A549 (cell line): Measurements from ENCODE around the gene ABCC3. TPM values are rescaled to one million over a fixed set of nuclear protein-coding genes. Genes with fewer than 3 reads are reported as not detected.

Experiments
- CBX2 ChIP-seq: fragments of 200-600 bp; sonication (generic); IDR thresholded peaks from 2 replicates; pipeline ENCODE4 v1.6.1; 2016; ENCODE audit warnings: low read depth, mild to moderate bottlenecking, borderline replicate concordance
- CBX8 ChIP-seq: fragments of 200-600 bp; sonication (generic); IDR thresholded peaks from 2 replicates; pipeline ENCODE4 v1.6.1; 2016
- CEBPB ChIP-seq, 2 experiments: fragments of >200 bp in 1 of 2; sonication (Bioruptor Twin) in 1 of 2; formaldehyde crosslinking in 1 of 2; IDR thresholded peaks; 2 replicates each; pipeline ENCODE4 v1.6.1; 2012 to 2016
- CHD2 ChIP-seq: fragments of 150-350 bp; IDR thresholded peaks from 2 replicates; pipeline ENCODE4 v1.6.1; 2014; ENCODE audit warnings: low read length; ENCODE audit not compliant: partially characterized antibody
- CHD4 ChIP-seq: fragments of 200-600 bp; sonication (generic); IDR thresholded peaks from 2 replicates; pipeline ENCODE4 v1.6.1; 2016; ENCODE audit warnings: antibody characterized with exemption, mild to moderate bottlenecking, borderline replicate concordance
- EHF ChIP-seq: fragments of 250-450 bp; sonication (Bioruptor Pico); IDR thresholded peaks from 2 replicates; pipeline ENCODE4 v1.5.0; 2020; ENCODE audit warnings: mild to moderate bottlenecking
- EHMT2 ChIP-seq: fragments of 200-600 bp; sonication (generic); IDR thresholded peaks from 2 replicates; pipeline ENCODE4 v1.6.1; 2016; ENCODE audit warnings: antibody characterized with exemption, low read depth, mild to moderate bottlenecking, moderate library complexity
- EP300 ChIP-seq, 2 experiments: fragments of >200 bp; sonication (Bioruptor Twin); formaldehyde crosslinking; IDR thresholded peaks; 2 replicates in 1 of 2; 3 replicates in 1 of 2; pipeline ENCODE4 v1.6.1; 2016 to 2017
- FOSB ChIP-seq: fragments of 250-450 bp; sonication (Bioruptor Pico); IDR thresholded peaks from 2 replicates; pipeline ENCODE4 v1.5.0; 2020; ENCODE audit warnings: mild to moderate bottlenecking, moderate library complexity
- FOSL2 ChIP-seq, 2 experiments: fragments of 450-650 bp in 1 of 2; fragments of >200 bp in 1 of 2; sonication (Bioruptor Twin) in 1 of 2; formaldehyde crosslinking; IDR thresholded peaks; 2 replicates each; pipeline versions ENCODE4 v1.5.0 to v1.6.1; 2016 to 2020; ENCODE audit warnings: mild to moderate bottlenecking in 1 of 2, moderate library complexity in 1 of 2
- FOXS1 ChIP-seq: fragments of 250-450 bp; sonication (Bioruptor Pico); IDR thresholded peaks from 2 replicates; pipeline ENCODE4 v1.5.0; 2020; ENCODE audit warnings: mild to moderate bottlenecking, moderate library complexity
- GATA3 ChIP-seq: IDR thresholded peaks from 2 replicates; pipeline ENCODE4 v1.6.1; 2012; ENCODE audit warnings: borderline replicate concordance
- HEYL ChIP-seq: fragments of 250-450 bp; sonication (Bioruptor Pico); IDR thresholded peaks from 2 replicates; pipeline ENCODE4 v1.8.0; 2021; ENCODE audit warnings: mild to moderate bottlenecking, moderate library complexity
- HMGXB4 ChIP-seq: fragments of 250-450 bp; sonication (Bioruptor Pico); IDR thresholded peaks from 2 replicates; pipeline ENCODE4 v1.5.0; 2021; ENCODE audit warnings: mild to moderate bottlenecking, moderate library complexity, borderline replicate concordance
- HOXB13 ChIP-seq: fragments of 250-450 bp; sonication (Bioruptor Pico); IDR thresholded peaks from 2 replicates; pipeline ENCODE4 v1.5.0; 2020; ENCODE audit warnings: low read depth, mild to moderate bottlenecking, moderate library complexity
- HOXB5 ChIP-seq: fragments of 250-450 bp; sonication (Bioruptor Pico); IDR thresholded peaks from 2 replicates; pipeline ENCODE4 v1.5.0; 2020; ENCODE audit warnings: mild to moderate bottlenecking, moderate library complexity
- JUN ChIP-seq, 2 experiments: fragments of >200 bp; sonication (Bioruptor Twin); formaldehyde crosslinking; IDR thresholded peaks; 2 replicates in 1 of 2; 3 replicates in 1 of 2; pipeline ENCODE4 v1.6.1; 2016 to 2017
- JUNB ChIP-seq: fragments of >200 bp; sonication (Bioruptor Twin); formaldehyde crosslinking; IDR thresholded peaks from 2 replicates; pipeline ENCODE4 v1.6.1; 2016
- KDM1A ChIP-seq: fragments of 200-600 bp; sonication (generic); IDR thresholded peaks from 2 replicates; pipeline ENCODE4 v1.6.1; 2016; ENCODE audit warnings: low read depth, mild to moderate bottlenecking
- MYC ChIP-seq: IDR thresholded peaks from 2 replicates; pipeline ENCODE4 v1.6.1; 2012; ENCODE audit warnings: mild to moderate bottlenecking, inconsistent platforms, low read length, improper control_type of control experiment, borderline replicate concordance
- NFE2L2 ChIP-seq: fragments of 150-350 bp; conservative IDR thresholded peaks from 2 replicates; pipeline ENCODE4 v1.6.1; 2014; ENCODE audit warnings: low read length
- NPAS2 ChIP-seq: fragments of 250-450 bp; sonication (Bioruptor Pico); IDR thresholded peaks from 2 replicates; pipeline ENCODE4 v1.8.0; 2022; ENCODE audit warnings: mild to moderate bottlenecking, moderate library complexity, borderline replicate concordance
- NR3C1 ChIP-seq: fragments of >200 bp; sonication (Bioruptor Twin); formaldehyde crosslinking; IDR thresholded peaks from 3 replicates; pipeline ENCODE4 v1.6.1; 2017
- POLR2A ChIP-seq: IDR thresholded peaks from 2 replicates; pipeline ENCODE4 v1.6.1; 2012; ENCODE audit warnings: mild to moderate bottlenecking, low read length
- POLR2AphosphoS2 ChIP-seq: conservative IDR thresholded peaks from 2 replicates; pipeline ENCODE4 v1.6.1; 2012; ENCODE audit warnings: low read length, improper control_type of control experiment, inconsistent platforms
- RARB ChIP-seq: fragments of 250-450 bp; sonication (Bioruptor Pico); IDR thresholded peaks from 2 replicates; pipeline ENCODE4 v1.8.0; 2021; ENCODE audit warnings: mild to moderate bottlenecking, moderate library complexity
- RFX5 ChIP-seq: fragments of 450-650 bp; IDR thresholded peaks from 2 replicates; pipeline ENCODE4 v1.7.1; 2014; ENCODE audit warnings: antibody characterized with exemption, mild to moderate bottlenecking, moderate library complexity
- RNF2 ChIP-seq: fragments of 200-600 bp; sonication (generic); IDR thresholded peaks from 2 replicates; pipeline ENCODE4 v1.6.1; 2016; ENCODE audit warnings: low read depth, mild to moderate bottlenecking, antibody characterized with exemption, moderate library complexity, borderline replicate concordance
- SMC3 ChIP-seq: fragments of >200 bp; sonication (Bioruptor Twin); formaldehyde crosslinking; IDR thresholded peaks from 3 replicates; pipeline ENCODE4 v1.6.1; 2018; ENCODE audit warnings: inconsistent platforms
- SREBF2 ChIP-seq: fragments of 450-650 bp; IDR thresholded peaks from 2 replicates; pipeline ENCODE4 v1.6.1; 2014; ENCODE audit warnings: mild to moderate bottlenecking, moderate library complexity
- TP53 ChIP-seq: fragments of 250-450 bp; sonication (Bioruptor Pico); IDR thresholded peaks from 2 replicates; pipeline ENCODE4 v1.5.0; 2021; ENCODE audit warnings: mild to moderate bottlenecking, moderate library complexity
- ZNF302 ChIP-seq: fragments of 250-450 bp; sonication (Bioruptor Pico); IDR thresholded peaks from 2 replicates; pipeline ENCODE4 v1.9.0; 2021; ENCODE audit warnings: inconsistent platforms, mild to moderate bottlenecking, moderate library complexity
- polyA plus RNA-seq, 4 experiments: library from polyadenylated mRNA; depleted of rRNA in 3 of 4; stranded (reverse); fragments of >200 nt; fragmentation: RNase III in 1 of 4; extraction: RNeasy Plus Mini Kit Qiagen cat#74134 plus additional on column Dnase treatment in 1 of 4; gene quantifications; 2 replicates in 3 of 4; 3 replicates in 1 of 4; pipeline ENCODE4 v1.2.3, GENCODE V29; 2011 to 2017
- TF ChIP-seq, protein P1 (sequence below): fragments of 450-650 bp; IDR thresholded peaks from 2 replicates; pipeline ENCODE4 v1.6.1; 2014; ENCODE audit warnings: antibody characterized with exemption
- TF ChIP-seq, protein P2 (sequence below): fragments of >200 bp; sonication (Bioruptor Twin); formaldehyde crosslinking; IDR thresholded peaks from 3 replicates; pipeline ENCODE4 v1.5.1; 2016
- TF ChIP-seq, protein P3 (sequence below): fragments of 200-600 bp; sonication (generic); IDR thresholded peaks from 2 replicates; pipeline ENCODE4 v1.6.1; 2016; ENCODE audit warnings: antibody characterized with exemption, mild to moderate bottlenecking, moderate library complexity
- TF ChIP-seq, protein P4 (sequence below): fragments of >200 bp; sonication (Bioruptor Twin); formaldehyde crosslinking; IDR thresholded peaks from 2 replicates; pipeline ENCODE4 v1.6.1; 2016

ABCC3 gene
- polyA plus RNA-seq, 2 of the 4 experiments (the other 2 are of a cell fraction): 248 to 342 TPM

DNA sequence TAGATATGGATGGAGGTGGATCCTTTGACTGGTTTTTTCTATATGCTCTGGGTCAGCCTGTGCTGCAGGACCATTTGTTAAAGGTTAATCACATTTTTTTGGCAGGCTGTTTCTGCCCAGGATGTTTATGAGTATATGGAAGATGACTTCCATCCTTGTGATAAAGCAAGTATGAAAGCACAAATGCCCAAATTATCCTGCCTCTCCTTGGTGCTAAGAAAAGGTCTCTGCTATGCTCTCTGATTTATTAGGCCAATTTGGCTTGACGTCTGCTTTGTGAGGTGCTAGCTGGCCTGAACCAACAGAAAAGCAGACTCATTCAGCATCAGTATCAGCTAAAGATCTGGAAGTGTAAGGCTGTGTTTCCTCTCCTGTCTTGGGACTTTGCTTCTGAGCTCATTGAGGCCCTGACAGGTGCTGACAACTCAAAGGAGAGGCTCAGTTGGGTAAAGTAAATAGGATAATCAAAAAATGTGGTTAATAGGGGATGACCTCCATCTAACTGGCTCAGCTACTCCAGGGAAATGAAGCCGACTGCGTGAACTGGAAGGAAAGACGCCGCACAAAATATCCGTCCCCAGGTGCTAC is 57.9 kb downstream of the ABCC3 start (continued):
- TF ChIP-seq, protein P1, sequence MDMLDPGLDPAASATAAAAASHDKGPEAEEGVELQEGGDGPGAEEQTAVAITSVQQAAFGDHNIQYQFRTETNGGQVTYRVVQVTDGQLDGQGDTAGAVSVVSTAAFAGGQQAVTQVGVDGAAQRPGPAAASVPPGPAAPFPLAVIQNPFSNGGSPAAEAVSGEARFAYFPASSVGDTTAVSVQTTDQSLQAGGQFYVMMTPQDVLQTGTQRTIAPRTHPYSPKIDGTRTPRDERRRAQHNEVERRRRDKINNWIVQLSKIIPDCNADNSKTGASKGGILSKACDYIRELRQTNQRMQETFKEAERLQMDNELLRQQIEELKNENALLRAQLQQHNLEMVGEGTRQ: no peak
- TF ChIP-seq HOXB5 (CRISPR knock-in tag): no peak
- TF ChIP-seq, protein P2, sequence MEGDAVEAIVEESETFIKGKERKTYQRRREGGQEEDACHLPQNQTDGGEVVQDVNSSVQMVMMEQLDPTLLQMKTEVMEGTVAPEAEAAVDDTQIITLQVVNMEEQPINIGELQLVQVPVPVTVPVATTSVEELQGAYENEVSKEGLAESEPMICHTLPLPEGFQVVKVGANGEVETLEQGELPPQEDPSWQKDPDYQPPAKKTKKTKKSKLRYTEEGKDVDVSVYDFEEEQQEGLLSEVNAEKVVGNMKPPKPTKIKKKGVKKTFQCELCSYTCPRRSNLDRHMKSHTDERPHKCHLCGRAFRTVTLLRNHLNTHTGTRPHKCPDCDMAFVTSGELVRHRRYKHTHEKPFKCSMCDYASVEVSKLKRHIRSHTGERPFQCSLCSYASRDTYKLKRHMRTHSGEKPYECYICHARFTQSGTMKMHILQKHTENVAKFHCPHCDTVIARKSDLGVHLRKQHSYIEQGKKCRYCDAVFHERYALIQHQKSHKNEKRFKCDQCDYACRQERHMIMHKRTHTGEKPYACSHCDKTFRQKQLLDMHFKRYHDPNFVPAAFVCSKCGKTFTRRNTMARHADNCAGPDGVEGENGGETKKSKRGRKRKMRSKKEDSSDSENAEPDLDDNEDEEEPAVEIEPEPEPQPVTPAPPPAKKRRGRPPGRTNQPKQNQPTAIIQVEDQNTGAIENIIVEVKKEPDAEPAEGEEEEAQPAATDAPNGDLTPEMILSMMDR: no peak
- no peak for TF ChIP-seq CBX8
- no peak for TF ChIP-seq POLR2AphosphoS2
- TF ChIP-seq, protein P3, sequence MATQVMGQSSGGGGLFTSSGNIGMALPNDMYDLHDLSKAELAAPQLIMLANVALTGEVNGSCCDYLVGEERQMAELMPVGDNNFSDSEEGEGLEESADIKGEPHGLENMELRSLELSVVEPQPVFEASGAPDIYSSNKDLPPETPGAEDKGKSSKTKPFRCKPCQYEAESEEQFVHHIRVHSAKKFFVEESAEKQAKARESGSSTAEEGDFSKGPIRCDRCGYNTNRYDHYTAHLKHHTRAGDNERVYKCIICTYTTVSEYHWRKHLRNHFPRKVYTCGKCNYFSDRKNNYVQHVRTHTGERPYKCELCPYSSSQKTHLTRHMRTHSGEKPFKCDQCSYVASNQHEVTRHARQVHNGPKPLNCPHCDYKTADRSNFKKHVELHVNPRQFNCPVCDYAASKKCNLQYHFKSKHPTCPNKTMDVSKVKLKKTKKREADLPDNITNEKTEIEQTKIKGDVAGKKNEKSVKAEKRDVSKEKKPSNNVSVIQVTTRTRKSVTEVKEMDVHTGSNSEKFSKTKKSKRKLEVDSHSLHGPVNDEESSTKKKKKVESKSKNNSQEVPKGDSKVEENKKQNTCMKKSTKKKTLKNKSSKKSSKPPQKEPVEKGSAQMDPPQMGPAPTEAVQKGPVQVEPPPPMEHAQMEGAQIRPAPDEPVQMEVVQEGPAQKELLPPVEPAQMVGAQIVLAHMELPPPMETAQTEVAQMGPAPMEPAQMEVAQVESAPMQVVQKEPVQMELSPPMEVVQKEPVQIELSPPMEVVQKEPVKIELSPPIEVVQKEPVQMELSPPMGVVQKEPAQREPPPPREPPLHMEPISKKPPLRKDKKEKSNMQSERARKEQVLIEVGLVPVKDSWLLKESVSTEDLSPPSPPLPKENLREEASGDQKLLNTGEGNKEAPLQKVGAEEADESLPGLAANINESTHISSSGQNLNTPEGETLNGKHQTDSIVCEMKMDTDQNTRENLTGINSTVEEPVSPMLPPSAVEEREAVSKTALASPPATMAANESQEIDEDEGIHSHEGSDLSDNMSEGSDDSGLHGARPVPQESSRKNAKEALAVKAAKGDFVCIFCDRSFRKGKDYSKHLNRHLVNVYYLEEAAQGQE: no peak
- TF ChIP-seq NFE2L2: no peak
- no peak for TF ChIP-seq FOSL2 (IDR thresholded peaks at IDR 0.05)
- TF ChIP-seq FOSL2 (CRISPR knock-in tag; IDR thresholded peaks at IDR 0.05): no peak
- no peak for TF ChIP-seq EP300 (IDR thresholded peaks at IDR 0.05)
- TF ChIP-seq HEYL (CRISPR knock-in tag): peak; percentile 70
- 0 out of 2 replicates have a peak, but pooled peaks have one; percentile 11 for TF ChIP-seq RFX5
- no peak for TF ChIP-seq FOSB (CRISPR knock-in tag)
- TF ChIP-seq EHF (CRISPR knock-in tag): no peak
- TF ChIP-seq SMC3: no peak; the same call in 2 of the 3 replicates
- TF ChIP-seq POLR2A: no peak
- TF ChIP-seq HMGXB4 (CRISPR knock-in tag): no peak
- no peak for TF ChIP-seq NR3C1
- TF ChIP-seq RARB: no peak; the same call in 1 of the 2 replicates
- no peak for TF ChIP-seq SREBF2
- TF ChIP-seq JUN (IDR thresholded peaks at IDR 0.05): no peak; a peak in 1 of 5 replicates
- no peak for TF ChIP-seq HOXB13 (CRISPR knock-in tag)
- no peak for TF ChIP-seq RNF2
- TF ChIP-seq CHD4: no peak
- TF ChIP-seq GATA3: no peak; the same call in 1 of the 2 replicates
- no peak for TF ChIP-seq EHMT2
- TF ChIP-seq MYC: no peak
- no peak for TF ChIP-seq CHD2
- no peak for TF ChIP-seq CBX2
- no peak for TF ChIP-seq JUNB
- TF ChIP-seq KDM1A: no peak
- 0 out of 2 replicates have a peak, but pooled peaks have one; percentile 8 for TF ChIP-seq ZNF302
- no peak for TF ChIP-seq FOXS1 (CRISPR knock-in tag)
- no peak for TF ChIP-seq CEBPB (IDR thresholded peaks at IDR 0.05)
- TF ChIP-seq TP53 (CRISPR knock-in tag): 0 out of 2 replicates have a peak, but pooled peaks have one; percentile 28
- no peak for TF ChIP-seq NPAS2 (CRISPR knock-in tag)
- TF ChIP-seq, protein P4, sequence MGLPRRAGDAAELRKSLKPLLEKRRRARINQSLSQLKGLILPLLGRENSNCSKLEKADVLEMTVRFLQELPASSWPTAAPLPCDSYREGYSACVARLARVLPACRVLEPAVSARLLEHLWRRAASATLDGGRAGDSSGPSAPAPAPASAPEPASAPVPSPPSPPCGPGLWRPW: no peak
